Right atrium auricular region (tissue), 2 donors: Measurements from ENCODE around the gene TCF7. TPM values are rescaled to one million over a fixed set of nuclear protein-coding genes. Genes with fewer than 3 reads are reported as not detected.

Experiments
- DNase-seq: peaks from one replicate; pipeline ENCODE4 v3.0.0-alpha.2; 2019; ENCODE audit warnings: low spot score
- H3K27ac ChIP-seq, 2 donors: fragments of 200-600 bp; sonication (generic); 1 replicate in 1 of 2; 2 replicates in 1 of 2; pipeline ENCODE4 v1.5.1; 2016 to 2019
- H3K27me3 ChIP-seq, 2 donors: fragments of 200-600 bp; sonication (generic); one replicate each; pipeline versions ENCODE4 v1.5.1 to v1.6.0; 2017 to 2019
- H3K36me3 ChIP-seq: fragments of 200-600 bp; sonication (generic); one replicate; pipeline ENCODE4 v1.5.1; 2016
- H3K4me1 ChIP-seq, 2 donors: fragments of 200-600 bp; sonication (generic); one replicate each; pipeline versions ENCODE4 v1.5.1 to v1.6.0; 2017 to 2019
- H3K4me3 ChIP-seq, 2 donors: fragments of 200-600 bp; sonication (generic); 1 replicate in 1 of 2; 2 replicates in 1 of 2; pipeline ENCODE4 v1.5.1; 2017 to 2019; ENCODE audit warnings: mild to moderate bottlenecking in 1 of 2, moderate library complexity in 1 of 2
- H3K9me3 ChIP-seq, 2 donors: fragments of 200-600 bp; sonication (generic); one replicate each; pipeline ENCODE4 v1.5.1; 2019
- total RNA-seq, 2 donors: library from RNA; depleted of rRNA; stranded (reverse); fragments of >200 nt; gene quantifications; one replicate each; pipeline ENCODE4 v1.1.0, GENCODE V29; 2016
- TF ChIP-seq, protein P1 (sequence below), 2 donors: fragments of 200-600 bp; sonication (generic); IDR thresholded peaks; one replicate each; pipeline ENCODE4 v1.5.1; 2019; ENCODE audit warnings: antibody characterized with exemption in 2 of 2

TCF7 gene
- total RNA-seq, 2 donors from 2014 or later = 1.3 to 1.7 TPM

DNA sequence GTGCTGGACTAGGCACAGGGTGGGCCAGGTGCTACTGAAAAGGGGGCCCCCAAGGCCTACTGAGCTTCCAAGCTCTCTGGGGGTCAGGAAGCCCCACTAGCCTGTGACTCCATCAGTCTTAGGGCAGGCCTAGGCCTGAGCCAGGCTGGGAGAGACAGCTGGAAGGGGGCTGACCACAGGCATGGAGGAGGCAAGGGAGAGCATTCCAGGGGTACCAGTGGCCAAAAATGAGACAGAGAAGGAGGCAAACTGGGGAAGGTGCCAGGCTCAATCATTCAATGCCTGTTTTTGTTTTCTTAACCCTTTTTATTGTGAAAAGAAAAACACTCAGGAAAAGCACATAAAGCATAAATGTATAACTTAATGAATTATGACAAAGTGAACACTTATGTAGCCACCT lies 26.2 kb upstream of the TCF7 start:
- H3K36me3 ChIP-seq = no peaks in the 10 kb centered on the region
- H3K9me3 ChIP-seq = no peaks in the 10 kb centered on the region
- TF ChIP-seq, protein P1, sequence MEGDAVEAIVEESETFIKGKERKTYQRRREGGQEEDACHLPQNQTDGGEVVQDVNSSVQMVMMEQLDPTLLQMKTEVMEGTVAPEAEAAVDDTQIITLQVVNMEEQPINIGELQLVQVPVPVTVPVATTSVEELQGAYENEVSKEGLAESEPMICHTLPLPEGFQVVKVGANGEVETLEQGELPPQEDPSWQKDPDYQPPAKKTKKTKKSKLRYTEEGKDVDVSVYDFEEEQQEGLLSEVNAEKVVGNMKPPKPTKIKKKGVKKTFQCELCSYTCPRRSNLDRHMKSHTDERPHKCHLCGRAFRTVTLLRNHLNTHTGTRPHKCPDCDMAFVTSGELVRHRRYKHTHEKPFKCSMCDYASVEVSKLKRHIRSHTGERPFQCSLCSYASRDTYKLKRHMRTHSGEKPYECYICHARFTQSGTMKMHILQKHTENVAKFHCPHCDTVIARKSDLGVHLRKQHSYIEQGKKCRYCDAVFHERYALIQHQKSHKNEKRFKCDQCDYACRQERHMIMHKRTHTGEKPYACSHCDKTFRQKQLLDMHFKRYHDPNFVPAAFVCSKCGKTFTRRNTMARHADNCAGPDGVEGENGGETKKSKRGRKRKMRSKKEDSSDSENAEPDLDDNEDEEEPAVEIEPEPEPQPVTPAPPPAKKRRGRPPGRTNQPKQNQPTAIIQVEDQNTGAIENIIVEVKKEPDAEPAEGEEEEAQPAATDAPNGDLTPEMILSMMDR (IDR thresholded peaks at IDR 0.05) = no peak
- no peak overlapping the region for H3K4me3 ChIP-seq
- H3K27me3 ChIP-seq = no peaks in the 10 kb centered on the region
- no peaks in the 10 kb centered on the region for H3K4me1 ChIP-seq
- no peak overlapping the region for H3K27ac ChIP-seq
- no peak for DNase-seq

DNA sequence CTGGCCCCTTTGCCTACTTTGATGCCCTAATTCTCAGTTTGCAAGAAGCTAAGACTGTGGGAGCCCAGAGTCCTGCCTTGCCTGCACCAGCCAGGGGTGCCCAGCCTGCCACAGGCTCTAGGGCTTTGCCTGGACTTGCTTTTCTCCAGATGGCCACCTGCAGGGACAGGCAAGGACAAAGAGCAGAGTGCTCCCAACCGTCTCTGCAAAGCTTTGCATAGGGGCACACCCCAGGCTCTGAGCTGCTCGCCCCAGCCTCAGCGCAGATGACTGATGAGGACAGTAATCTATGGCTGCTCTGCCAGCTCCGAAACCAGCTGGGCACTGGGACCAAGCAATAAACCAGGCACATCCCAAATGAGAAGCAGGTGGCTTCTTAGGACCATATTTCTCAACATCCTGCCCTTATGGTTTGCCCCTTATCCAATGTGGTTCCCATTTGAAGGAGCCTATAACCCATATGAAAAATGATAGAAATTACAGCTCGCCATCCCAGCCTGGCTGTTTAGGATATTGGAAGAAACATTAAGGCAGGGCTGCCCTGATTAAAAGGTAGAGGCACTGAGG lies 25.4 kb upstream of the TCF7 start:
- Histone ChIP-seq H3K9me3 (no peaks in the 10 kb centered on the region), H3K36me3 (no peaks in the 10 kb centered on the region), H3K27me3 (no peaks in the 10 kb centered on the region), H3K4me1 (no peaks in the 10 kb centered on the region), H3K27ac (no peak overlapping the region), H3K4me3 (no peak overlapping the region)
- DNase-seq = no peak
- TF ChIP-seq, protein P1 (IDR thresholded peaks at IDR 0.05) = no peak

DNA sequence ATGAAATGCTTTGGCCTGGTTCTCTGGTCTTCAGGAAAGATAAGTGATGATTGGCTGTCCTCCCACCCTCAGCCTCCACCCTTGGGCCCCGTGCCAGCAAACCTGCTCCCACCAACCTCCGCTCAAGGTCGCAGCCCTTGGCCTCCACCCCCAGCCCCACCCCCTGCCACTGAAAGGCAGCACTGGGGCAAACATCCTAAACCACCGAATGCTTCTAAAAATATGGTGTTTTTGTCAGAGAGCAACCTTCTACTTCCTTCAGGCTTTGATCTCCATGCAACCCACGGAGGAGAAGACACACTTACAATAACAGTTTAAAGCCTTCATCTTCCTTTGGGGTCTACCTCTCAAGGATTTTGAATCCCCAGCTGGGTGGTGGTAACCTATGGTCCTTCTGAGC lies 24.0 kb upstream of the TCF7 start:
- Histone ChIP-seq H3K9me3 (no peaks in the 10 kb centered on the region), H3K27me3 (no peaks in the 10 kb centered on the region)
- TF ChIP-seq, protein P1 (IDR thresholded peaks at IDR 0.05) = no peak

DNA sequence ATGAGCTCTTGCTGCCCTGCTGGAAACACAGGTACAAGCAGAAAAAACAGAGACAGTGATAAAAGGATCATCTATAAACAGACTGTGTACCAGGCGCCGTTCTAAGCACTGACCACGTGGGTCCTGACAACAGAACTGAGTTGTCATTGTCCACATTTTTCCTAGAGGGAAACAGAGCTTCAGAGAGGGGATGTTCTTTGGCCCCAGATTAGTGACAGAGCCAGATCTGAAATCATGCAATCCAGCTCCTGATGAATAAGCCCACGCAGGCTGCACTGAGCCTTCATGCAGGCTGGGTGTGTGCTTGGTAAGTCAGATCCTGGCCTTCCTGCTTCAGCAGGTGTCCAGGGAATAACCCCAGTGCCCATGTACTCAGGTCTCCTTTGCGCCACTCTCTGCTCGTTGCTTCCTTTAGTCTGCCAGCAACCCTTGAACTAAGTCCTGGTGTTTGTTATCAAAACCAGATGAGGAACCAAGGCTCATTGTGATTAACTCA lies 22.8 kb upstream of the TCF7 start:
- no peaks in the 10 kb centered on the region for H3K9me3 ChIP-seq
- peaks cover 0 to 8% of the 10 kb centered on the region in 2 donors for H3K4me1 ChIP-seq
- H3K36me3 ChIP-seq = no peaks in the 10 kb centered on the region
- no peak for DNase-seq
- H3K27me3 ChIP-seq = no peaks in the 10 kb centered on the region
- H3K27ac ChIP-seq = no peak overlapping the region
- TF ChIP-seq, protein P1 (IDR thresholded peaks at IDR 0.05) = no peak
- H3K4me3 ChIP-seq = no peak overlapping the region

More for the DNA sequence above, 24.0 kb upstream of the TCF7 start:
- Histone ChIP-seq H3K36me3 (no peaks in the 10 kb centered on the region), H3K27ac (no peak overlapping the region), H3K4me1 (peaks cover 0 to 1% of the 10 kb centered on the region in 2 donors), H3K4me3 (no peak overlapping the region)
- no peak for DNase-seq

DNA sequence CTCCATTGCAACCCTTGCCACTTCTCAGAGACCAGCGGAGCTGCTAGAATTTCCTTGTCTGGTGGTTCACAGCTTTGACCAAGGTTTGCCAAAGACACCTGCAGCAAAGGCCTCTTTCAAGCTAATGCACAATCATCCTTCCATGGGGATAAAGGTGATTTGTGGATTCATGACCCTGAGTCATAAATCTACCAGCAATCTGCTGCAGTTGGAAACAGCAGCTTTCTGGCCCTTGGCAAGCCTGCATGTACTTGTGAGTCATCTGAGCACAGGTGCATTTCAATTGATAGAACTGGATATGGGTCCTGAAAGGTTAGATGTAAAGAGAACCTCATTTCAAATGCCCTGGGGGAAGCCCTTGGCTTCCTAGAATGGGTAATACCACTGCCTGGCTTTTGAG lies 21.6 kb upstream of the TCF7 start:
- H3K4me1 ChIP-seq = peaks cover 0 to 8% of the 10 kb centered on the region in 2 donors
- no peak for DNase-seq
- TF ChIP-seq, protein P1 (IDR thresholded peaks at IDR 0.05) = no peak
- no peaks in the 10 kb centered on the region for H3K9me3 ChIP-seq
- no peaks in the 10 kb centered on the region for H3K27me3 ChIP-seq
- no peaks in the 10 kb centered on the region for H3K36me3 ChIP-seq
- no peak overlapping the region for H3K27ac ChIP-seq
- no peak overlapping the region for H3K4me3 ChIP-seq

DNA sequence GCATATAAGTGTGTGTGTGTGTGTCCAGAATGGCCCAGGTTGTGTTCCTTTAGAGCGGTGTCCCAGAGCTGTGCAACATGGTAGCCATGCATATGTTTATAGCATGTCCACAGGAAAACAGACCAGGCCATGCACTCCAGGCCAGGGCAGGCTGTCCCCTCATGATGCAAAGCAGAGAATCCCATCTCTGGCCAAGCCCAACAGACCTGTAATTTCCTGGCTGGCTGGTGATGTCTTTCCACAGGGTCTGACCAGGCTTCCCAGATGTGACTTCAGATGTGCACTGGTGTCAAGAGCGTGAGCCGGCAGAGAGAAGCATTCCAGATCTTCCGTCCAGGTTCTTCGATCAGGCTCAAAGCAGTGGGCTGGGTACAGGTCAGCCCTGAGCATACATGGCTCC lies 21.1 kb upstream of the TCF7 start:
- Histone ChIP-seq H3K9me3 (no peaks in the 10 kb centered on the region), H3K27me3 (no peaks in the 10 kb centered on the region), H3K27ac (no peak overlapping the region), H3K4me1 (peaks cover 0 to 8% of the 10 kb centered on the region in 2 donors), H3K4me3 (no peak overlapping the region), H3K36me3 (no peaks in the 10 kb centered on the region)
- DNase-seq = no peak
- TF ChIP-seq, protein P1 (IDR thresholded peaks at IDR 0.05) = no peak
